ENCODE data around the gene KLHL29.
"Not testable (repeated sequence)": the region's sequence is repeated elsewhere in the genome, so short reads cannot be mapped to it uniquely, and the experiment has no call there.

DNA sequence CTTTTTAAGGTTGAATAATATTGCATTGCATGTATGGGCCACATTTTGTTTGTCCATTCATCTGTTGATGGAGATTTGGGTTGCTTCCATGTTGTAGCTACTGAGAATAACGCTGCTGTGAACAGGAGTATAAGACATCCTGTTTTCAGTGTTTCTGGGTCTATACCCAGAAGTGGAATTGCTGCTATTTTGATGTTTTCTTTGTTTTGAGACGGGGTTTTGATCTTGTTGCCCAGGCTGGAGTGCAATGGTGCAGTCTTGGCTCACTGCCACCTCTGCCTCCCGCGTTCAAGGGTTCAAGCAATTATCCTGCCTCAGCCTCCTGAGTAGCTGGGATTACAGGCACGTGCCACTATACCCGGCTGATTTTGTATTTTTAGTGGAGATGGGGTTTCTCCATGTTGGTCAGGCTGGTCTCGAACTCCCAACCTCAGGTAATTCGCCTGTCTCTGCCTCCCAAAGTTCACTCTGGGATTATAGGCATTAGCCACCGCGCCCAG lies 6.3 kb downstream of the KLHL29 start:
- TF ChIP-seq, protein P1, sequence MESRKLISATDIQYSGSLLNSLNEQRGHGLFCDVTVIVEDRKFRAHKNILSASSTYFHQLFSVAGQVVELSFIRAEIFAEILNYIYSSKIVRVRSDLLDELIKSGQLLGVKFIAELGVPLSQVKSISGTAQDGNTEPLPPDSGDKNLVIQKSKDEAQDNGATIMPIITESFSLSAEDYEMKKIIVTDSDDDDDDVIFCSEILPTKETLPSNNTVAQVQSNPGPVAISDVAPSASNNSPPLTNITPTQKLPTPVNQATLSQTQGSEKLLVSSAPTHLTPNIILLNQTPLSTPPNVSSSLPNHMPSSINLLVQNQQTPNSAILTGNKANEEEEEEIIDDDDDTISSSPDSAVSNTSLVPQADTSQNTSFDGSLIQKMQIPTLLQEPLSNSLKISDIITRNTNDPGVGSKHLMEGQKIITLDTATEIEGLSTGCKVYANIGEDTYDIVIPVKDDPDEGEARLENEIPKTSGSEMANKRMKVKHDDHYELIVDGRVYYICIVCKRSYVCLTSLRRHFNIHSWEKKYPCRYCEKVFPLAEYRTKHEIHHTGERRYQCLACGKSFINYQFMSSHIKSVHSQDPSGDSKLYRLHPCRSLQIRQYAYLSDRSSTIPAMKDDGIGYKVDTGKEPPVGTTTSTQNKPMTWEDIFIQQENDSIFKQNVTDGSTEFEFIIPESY (IDR thresholded peaks at IDR 0.05), result not testable (repeated sequence)
- TF ChIP-seq, protein P2, sequence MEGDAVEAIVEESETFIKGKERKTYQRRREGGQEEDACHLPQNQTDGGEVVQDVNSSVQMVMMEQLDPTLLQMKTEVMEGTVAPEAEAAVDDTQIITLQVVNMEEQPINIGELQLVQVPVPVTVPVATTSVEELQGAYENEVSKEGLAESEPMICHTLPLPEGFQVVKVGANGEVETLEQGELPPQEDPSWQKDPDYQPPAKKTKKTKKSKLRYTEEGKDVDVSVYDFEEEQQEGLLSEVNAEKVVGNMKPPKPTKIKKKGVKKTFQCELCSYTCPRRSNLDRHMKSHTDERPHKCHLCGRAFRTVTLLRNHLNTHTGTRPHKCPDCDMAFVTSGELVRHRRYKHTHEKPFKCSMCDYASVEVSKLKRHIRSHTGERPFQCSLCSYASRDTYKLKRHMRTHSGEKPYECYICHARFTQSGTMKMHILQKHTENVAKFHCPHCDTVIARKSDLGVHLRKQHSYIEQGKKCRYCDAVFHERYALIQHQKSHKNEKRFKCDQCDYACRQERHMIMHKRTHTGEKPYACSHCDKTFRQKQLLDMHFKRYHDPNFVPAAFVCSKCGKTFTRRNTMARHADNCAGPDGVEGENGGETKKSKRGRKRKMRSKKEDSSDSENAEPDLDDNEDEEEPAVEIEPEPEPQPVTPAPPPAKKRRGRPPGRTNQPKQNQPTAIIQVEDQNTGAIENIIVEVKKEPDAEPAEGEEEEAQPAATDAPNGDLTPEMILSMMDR (IDR thresholded peaks at IDR 0.05; ENCODE audit: low read depth, low read length, missing input control), result not testable (repeated sequence)
- TF ChIP-seq YY1 (IDR thresholded peaks at IDR 0.05); NR2F2 (IDR thresholded peaks at IDR 0.05); TAF1 (conservative IDR thresholded peaks at IDR 0.05): not testable (repeated sequence)
- TF ChIP-seq, protein P3, sequence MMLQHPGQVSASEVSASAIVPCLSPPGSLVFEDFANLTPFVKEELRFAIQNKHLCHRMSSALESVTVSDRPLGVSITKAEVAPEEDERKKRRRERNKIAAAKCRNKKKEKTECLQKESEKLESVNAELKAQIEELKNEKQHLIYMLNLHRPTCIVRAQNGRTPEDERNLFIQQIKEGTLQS (IDR thresholded peaks at IDR 0.05), result not testable (repeated sequence)
- TF ChIP-seq, protein P4, sequence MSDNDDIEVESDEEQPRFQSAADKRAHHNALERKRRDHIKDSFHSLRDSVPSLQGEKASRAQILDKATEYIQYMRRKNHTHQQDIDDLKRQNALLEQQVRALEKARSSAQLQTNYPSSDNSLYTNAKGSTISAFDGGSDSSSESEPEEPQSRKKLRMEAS (IDR thresholded peaks at IDR 0.05), result not testable (repeated sequence)
- TF ChIP-seq, protein P5, sequence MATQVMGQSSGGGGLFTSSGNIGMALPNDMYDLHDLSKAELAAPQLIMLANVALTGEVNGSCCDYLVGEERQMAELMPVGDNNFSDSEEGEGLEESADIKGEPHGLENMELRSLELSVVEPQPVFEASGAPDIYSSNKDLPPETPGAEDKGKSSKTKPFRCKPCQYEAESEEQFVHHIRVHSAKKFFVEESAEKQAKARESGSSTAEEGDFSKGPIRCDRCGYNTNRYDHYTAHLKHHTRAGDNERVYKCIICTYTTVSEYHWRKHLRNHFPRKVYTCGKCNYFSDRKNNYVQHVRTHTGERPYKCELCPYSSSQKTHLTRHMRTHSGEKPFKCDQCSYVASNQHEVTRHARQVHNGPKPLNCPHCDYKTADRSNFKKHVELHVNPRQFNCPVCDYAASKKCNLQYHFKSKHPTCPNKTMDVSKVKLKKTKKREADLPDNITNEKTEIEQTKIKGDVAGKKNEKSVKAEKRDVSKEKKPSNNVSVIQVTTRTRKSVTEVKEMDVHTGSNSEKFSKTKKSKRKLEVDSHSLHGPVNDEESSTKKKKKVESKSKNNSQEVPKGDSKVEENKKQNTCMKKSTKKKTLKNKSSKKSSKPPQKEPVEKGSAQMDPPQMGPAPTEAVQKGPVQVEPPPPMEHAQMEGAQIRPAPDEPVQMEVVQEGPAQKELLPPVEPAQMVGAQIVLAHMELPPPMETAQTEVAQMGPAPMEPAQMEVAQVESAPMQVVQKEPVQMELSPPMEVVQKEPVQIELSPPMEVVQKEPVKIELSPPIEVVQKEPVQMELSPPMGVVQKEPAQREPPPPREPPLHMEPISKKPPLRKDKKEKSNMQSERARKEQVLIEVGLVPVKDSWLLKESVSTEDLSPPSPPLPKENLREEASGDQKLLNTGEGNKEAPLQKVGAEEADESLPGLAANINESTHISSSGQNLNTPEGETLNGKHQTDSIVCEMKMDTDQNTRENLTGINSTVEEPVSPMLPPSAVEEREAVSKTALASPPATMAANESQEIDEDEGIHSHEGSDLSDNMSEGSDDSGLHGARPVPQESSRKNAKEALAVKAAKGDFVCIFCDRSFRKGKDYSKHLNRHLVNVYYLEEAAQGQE (IDR thresholded peaks at IDR 0.05), result not testable (repeated sequence)

Data from liver (tissue), 3 donors.